ENCODE measurements around the gene DCST1. TPM values are rescaled to one million over a fixed set of nuclear protein-coding genes. Genes with fewer than 3 reads are reported as not detected.

DCST1 gene
- total RNA-seq, 4 donors from 2014 or later: 0.19 TPM; not detected in 3

GRCh38 chr1:155042789-155043188 is 9.2 kb downstream of the DCST1 start:
- Histone ChIP-seq H3K4me3 (no peak overlapping the region), H3K4me1 (peaks cover 14 to 56% (median 30%) of the 10 kb centered on the region in 3 donors), H3K27me3 (no peaks in the 10 kb centered on the region), H3K27ac (no peak overlapping the region), H3K9me3 (no peaks in the 10 kb centered on the region), H3K36me3 (no peaks in the 10 kb centered on the region)
- intact Hi-C loops (cut with DNase I): no loop called here
- no peak for TF ChIP-seq CTCF (IDR thresholded peaks at IDR 0.05)
- TF ChIP-seq POLR2A (IDR thresholded peaks at IDR 0.05): no peak
- DNase-seq: no peak
- 81 to 85% methylated on average over 5 of the region's 5 CpGs for WGBS, 2 donors

GRCh38 chr1:155043301-155043702 is 9.7 kb downstream of the DCST1 start:
- Histone ChIP-seq H3K4me1 (peaks cover 11 to 55% (median 25%) of the 10 kb centered on the region in 3 donors), H3K36me3 (no peaks in the 10 kb centered on the region), H3K27ac (no peak overlapping the region), H3K9me3 (no peaks in the 10 kb centered on the region), H3K27me3 (no peaks in the 10 kb centered on the region), H3K4me3 (no peak overlapping the region)
- 72 to 77% methylated on average over 4 to 11 of the region's 12 CpGs for WGBS, 2 donors
- DNase-seq: no peak
- intact Hi-C loops (cut with DNase I): no loop called here
- TF ChIP-seq POLR2A (IDR thresholded peaks at IDR 0.05): no peak
- no peak for TF ChIP-seq CTCF (IDR thresholded peaks at IDR 0.05)

GRCh38 chr1:155043793-155044192 is 10.2 kb downstream of the DCST1 start:
- Histone ChIP-seq H3K36me3 (no peaks in the 10 kb centered on the region), H3K27ac (peak overlapping the region in 1 of 4 donors; percentile 42), H3K4me1 (peaks cover 6 to 55% (median 21%) of the 10 kb centered on the region in 3 donors), H3K4me3 (no peak overlapping the region), H3K27me3 (no peaks in the 10 kb centered on the region), H3K9me3 (no peaks in the 10 kb centered on the region)
- intact Hi-C loops (cut with DNase I): no loop called here
- TF ChIP-seq POLR2A (IDR thresholded peaks at IDR 0.05) (no peak), CTCF (IDR thresholded peaks at IDR 0.05) (no peak)
- 43 to 56% methylated on average over 3 of the region's 3 CpGs for WGBS, 2 donors
- DNase-seq: no peak

- H3K36me3 ChIP-seq: no peaks in the 10 kb centered on the region
- H3K9me3 ChIP-seq: no peaks in the 10 kb centered on the region
- no peak overlapping the region for H3K4me3 ChIP-seq
- H3K27ac ChIP-seq: peak overlapping the region; percentile 29 to 73 (median 50)
- H3K4me1 ChIP-seq: peaks cover 3 to 55% (median 18%) of the 10 kb centered on the region in 3 donors
- DNase-seq: no peak
- intact Hi-C loops (cut with DNase I): no loop called here
- WGBS, 2 donors: 79 to 81% methylated on average over 5 to 6 of the region's 6 CpGs
- TF ChIP-seq CTCF (IDR thresholded peaks at IDR 0.05) (no peak), POLR2A (IDR thresholded peaks at IDR 0.05) (no peak)
- H3K27me3 ChIP-seq: no peaks in the 10 kb centered on the region
These were observed 10.7 kb downstream of the DCST1 start for GRCh38 chr1:155044365-155044764.

- Histone ChIP-seq H3K4me1 (peaks cover 9 to 55% (median 21%) of the 10 kb centered on the region in 3 donors), H3K27me3 (no peaks in the 10 kb centered on the region), H3K4me3 (no peak overlapping the region), H3K9me3 (no peaks in the 10 kb centered on the region), H3K36me3 (no peaks in the 10 kb centered on the region), H3K27ac (peak overlapping the region; percentile 29 to 73 (median 50))
- WGBS, 2 donors: 41 to 43% methylated on average over 7 of the region's 7 CpGs
- DNase-seq: no peak
- no peak for TF ChIP-seq POLR2A (IDR thresholded peaks at IDR 0.05)
- TF ChIP-seq CTCF (IDR thresholded peaks at IDR 0.05): peak; percentile 28 to 86 (median 76)
- intact Hi-C loops (cut with DNase I): no loop called here
These were observed 11.4 kb downstream of the DCST1 start for GRCh38 chr1:155044812-155045657.

Measured in esophagus squamous epithelium (tissue), 5 donors.